HUES6 (cell line): ENCODE data around the gene DNMT3A.

ENCODE experiments used
- H3K27ac ChIP-seq: 2 replicates; pipeline ENCODE4 v1.7.0; 2013; ENCODE audit warnings: low read depth, mild to moderate bottlenecking, low read length, inconsistent platforms
- H3K27me3 ChIP-seq: 2 replicates; pipeline ENCODE4 v1.6.1; 2013; ENCODE audit warnings: low read length; ENCODE audit not compliant: control insufficient read depth, insufficient read depth
- H3K36me3 ChIP-seq: 2 replicates; pipeline ENCODE4 v1.6.1; 2013; ENCODE audit warnings: low read length; ENCODE audit not compliant: control insufficient read depth, insufficient read depth
- H3K4me1 ChIP-seq: 2 replicates; pipeline ENCODE4 v1.6.1; 2013; ENCODE audit warnings: low read length; ENCODE audit not compliant: control insufficient read depth, insufficient read depth
- H3K4me3 ChIP-seq: 2 replicates; pipeline ENCODE4 v1.5.1; 2013; ENCODE audit warnings: low read depth, low read length
- H3K9ac ChIP-seq: one replicate; pipeline ENCODE4 v1.6.1; 2013; ENCODE audit warnings: mild to moderate bottlenecking, low read length
- H3K9me3 ChIP-seq: 2 replicates; pipeline ENCODE4 v1.6.1; 2013; ENCODE audit warnings: low read depth, low read length; ENCODE audit not compliant: control insufficient read depth, insufficient read depth

The DNMT3A gene

GRCh38 chr2:25372405-25373268 lies 30.9 kb upstream of the DNMT3A start:
- Histone ChIP-seq H3K4me3 (no peak overlapping the region), H3K4me1 (peaks cover 33% of the 10 kb centered on the region), H3K9ac (no peak overlapping the region), H3K36me3 (no peaks in the 10 kb centered on the region), H3K27me3 (no peaks in the 10 kb centered on the region), H3K9me3 (no peaks in the 10 kb centered on the region), H3K27ac (no peak overlapping the region)

- Histone ChIP-seq H3K9me3 (no peaks in the 10 kb centered on the region), H3K9ac (no peak overlapping the region), H3K36me3 (no peaks in the 10 kb centered on the region), H3K27me3 (no peaks in the 10 kb centered on the region), H3K4me1 (peaks cover 25% of the 10 kb centered on the region; the same call in 1 of the 2 replicates), H3K4me3 (no peak overlapping the region), H3K27ac (no peak overlapping the region)
These were observed 29.8 kb upstream of the DNMT3A start for GRCh38 chr2:25371253-25372241.

- Histone ChIP-seq H3K4me3 (no peak overlapping the region), H3K36me3 (no peaks in the 10 kb centered on the region), H3K9me3 (no peaks in the 10 kb centered on the region), H3K9ac (no peak overlapping the region), H3K27ac (no peak overlapping the region), H3K4me1 (peaks cover 19% of the 10 kb centered on the region; the same call in 1 of the 2 replicates), H3K27me3 (peaks cover under 1% of the 10 kb centered on the region; the same call in 1 of the 2 replicates)
These were observed 28.2 kb upstream of the DNMT3A start for GRCh38 chr2:25369876-25370275.

GRCh38 chr2:25369439-25369838 lies 27.7 kb upstream of the DNMT3A start:
- H3K9me3 ChIP-seq: no peaks in the 10 kb centered on the region
- H3K36me3 ChIP-seq: no peaks in the 10 kb centered on the region
- no peak overlapping the region for H3K4me3 ChIP-seq
- H3K9ac ChIP-seq: no peak overlapping the region
- H3K27ac ChIP-seq: no peak overlapping the region
- peaks cover 20% of the 10 kb centered on the region; the same call in 1 of the 2 replicates for H3K4me1 ChIP-seq
- peaks cover 4% of the 10 kb centered on the region; the same call in 1 of the 2 replicates for H3K27me3 ChIP-seq

GRCh38 chr2:25368660-25369059 lies 26.9 kb upstream of the DNMT3A start:
- Histone ChIP-seq H3K9ac (no peak overlapping the region), H3K27ac (no peak overlapping the region), H3K9me3 (no peaks in the 10 kb centered on the region), H3K27me3 (peaks cover 12% of the 10 kb centered on the region), H3K36me3 (no peaks in the 10 kb centered on the region), H3K4me1 (peaks cover 20% of the 10 kb centered on the region; the same call in 1 of the 2 replicates), H3K4me3 (no peak overlapping the region)

- peaks cover 22% of the 10 kb centered on the region for H3K27me3 ChIP-seq
- H3K4me1 ChIP-seq: peaks cover 18% of the 10 kb centered on the region; the same call in 1 of the 2 replicates
- H3K36me3 ChIP-seq: no peaks in the 10 kb centered on the region
- no peak overlapping the region for H3K27ac ChIP-seq
- no peaks in the 10 kb centered on the region for H3K9me3 ChIP-seq
- H3K9ac ChIP-seq: no peak overlapping the region
- no peak overlapping the region for H3K4me3 ChIP-seq
These were observed 25.6 kb upstream of the DNMT3A start for GRCh38 chr2:25367296-25367695.

GRCh38 chr2:25366629-25367028 lies 24.9 kb upstream of the DNMT3A start:
- Histone ChIP-seq H3K4me3 (no peak overlapping the region), H3K4me1 (peaks cover 17% of the 10 kb centered on the region; the same call in 1 of the 2 replicates), H3K9ac (no peak overlapping the region), H3K9me3 (no peaks in the 10 kb centered on the region), H3K27ac (no peak overlapping the region), H3K27me3 (peaks cover 24% of the 10 kb centered on the region), H3K36me3 (no peaks in the 10 kb centered on the region)

- Histone ChIP-seq H3K27me3 (peaks cover 31% of the 10 kb centered on the region), H3K9me3 (no peaks in the 10 kb centered on the region)
These were observed 23.5 kb upstream of the DNMT3A start for GRCh38 chr2:25365241-25365640.

GRCh38 chr2:25363733-25364132 lies 22.0 kb upstream of the DNMT3A start:
- Histone ChIP-seq H3K4me3 (no peak overlapping the region), H3K27me3 (peaks cover 31% of the 10 kb centered on the region), H3K9me3 (no peaks in the 10 kb centered on the region), H3K9ac (no peak overlapping the region), H3K36me3 (no peaks in the 10 kb centered on the region), H3K4me1 (peaks cover 16% of the 10 kb centered on the region; the same call in 1 of the 2 replicates), H3K27ac (no peak overlapping the region)

More at GRCh38 chr2:25365241-25365640, 23.5 kb upstream of the DNMT3A start:
- H3K27ac ChIP-seq: no peak overlapping the region
- no peak overlapping the region for H3K4me3 ChIP-seq
- H3K9ac ChIP-seq: no peak overlapping the region
- no peaks in the 10 kb centered on the region for H3K36me3 ChIP-seq
- peaks cover 16% of the 10 kb centered on the region; the same call in 1 of the 2 replicates for H3K4me1 ChIP-seq

- H3K9ac ChIP-seq: no peak overlapping the region
- H3K9me3 ChIP-seq: no peaks in the 10 kb centered on the region
- H3K4me3 ChIP-seq: peak overlapping the region; percentile 1; the same call in 1 of the 2 replicates
- H3K4me1 ChIP-seq: peaks cover 21% of the 10 kb centered on the region; the same call in 1 of the 2 replicates
- no peak overlapping the region for H3K27ac ChIP-seq
- peaks cover 31% of the 10 kb centered on the region for H3K27me3 ChIP-seq
- H3K36me3 ChIP-seq: no peaks in the 10 kb centered on the region
These were observed 20.9 kb upstream of the DNMT3A start for GRCh38 chr2:25362434-25363145.
